CD14-positive monocyte (primary cell): Measurements from ENCODE around the gene PRKG2. TPM values are rescaled to one million over a fixed set of nuclear protein-coding genes. Genes with fewer than 3 reads are reported as not detected.

Experiments used
- DNase-seq, 3 donors: peaks; one replicate each; pipeline ENCODE4 v3.0.0-alpha.2; 2011 to 2022
- H2AFZ ChIP-seq: 2 replicates; pipeline ENCODE4 v1.6.0; 2012; ENCODE audit warnings: mild to moderate bottlenecking, low read depth, low read length, inconsistent platforms; ENCODE audit not compliant: insufficient read depth, poor library complexity, severe bottlenecking
- H3K27ac ChIP-seq, 2 donors: 1 replicate in 1 of 2; 2 replicates in 1 of 2; pipeline ENCODE4 v1.5.1; 2012 to 2013; ENCODE audit warnings: low read length in 2 of 2, control low read depth in 1 of 2, inconsistent platforms in 1 of 2, low read depth in 1 of 2, mild to moderate bottlenecking in 1 of 2
- H3K27me3 ChIP-seq, 2 donors: one replicate each; pipeline versions ENCODE4 v1.6.0 to v1.6.1; 2011 to 2013; ENCODE audit warnings: low read length in 2 of 2; ENCODE audit not compliant: control insufficient read depth in 2 of 2, insufficient read depth in 2 of 2
- H3K36me3 ChIP-seq, 2 donors: replicated peaks in 1 of 2; 1 replicate in 1 of 2; 2 replicates in 1 of 2; pipeline versions ENCODE4 v1.5.1 to v1.6.1; 2012 to 2013; ENCODE audit warnings: low read length in 2 of 2, control low read depth in 1 of 2, inconsistent platforms in 1 of 2, mild to moderate bottlenecking in 1 of 2; ENCODE audit not compliant: insufficient read depth in 2 of 2, control insufficient read depth in 1 of 2
- H3K4me1 ChIP-seq, 2 donors: 1 replicate in 1 of 2; 2 replicates in 1 of 2; pipeline versions ENCODE4 v1.5.1 to v1.6.1; 2012 to 2013; ENCODE audit warnings: low read length in 2 of 2, control low read depth in 1 of 2, inconsistent platforms in 1 of 2, mild to moderate bottlenecking in 1 of 2, moderate library complexity in 1 of 2; ENCODE audit not compliant: insufficient read depth in 2 of 2, control insufficient read depth in 1 of 2
- H3K4me2 ChIP-seq: replicated peaks from 2 replicates; pipeline ENCODE3; 2012; ENCODE audit warnings: low read length, moderate library complexity, mild to moderate bottlenecking; ENCODE audit not compliant: poor library complexity, severe bottlenecking; ENCODE audit errors: extremely low read depth
- H3K4me3 ChIP-seq, 3 experiments: fragments of 200-600 bp in 1 of 3; sonication (generic) in 1 of 3; replicated peaks in 1 of 3; 1 replicate in 2 of 3; 2 replicates in 1 of 3; pipeline ENCODE4 v1.5.1; 2011 to 2013; ENCODE audit warnings: low read length in 3 of 3, mild to moderate bottlenecking in 3 of 3, control low read depth in 2 of 3, low read depth in 2 of 3, inconsistent platforms in 1 of 3, moderate library complexity in 1 of 3
- H3K79me2 ChIP-seq: 2 replicates; pipeline ENCODE4 v1.6.0; 2012; ENCODE audit warnings: mild to moderate bottlenecking, control low read depth, inconsistent platforms, low read length, moderate library complexity; ENCODE audit not compliant: insufficient read depth
- H3K9ac ChIP-seq: 2 replicates; pipeline ENCODE4 v1.6.0; 2017; ENCODE audit warnings: low read length, mild to moderate bottlenecking; ENCODE audit not compliant: insufficient read depth, poor library complexity, severe bottlenecking
- H3K9me3 ChIP-seq, 2 donors: replicated peaks in 1 of 2; 1 replicate in 1 of 2; 2 replicates in 1 of 2; pipeline versions ENCODE4 v1.5.1 to v1.6.1; 2012 to 2013; ENCODE audit warnings: low read length in 2 of 2, control low read depth in 1 of 2; ENCODE audit not compliant: control insufficient read depth in 1 of 2, insufficient read depth in 1 of 2
- H4K20me1 ChIP-seq: 2 replicates; pipeline ENCODE4 v1.6.0; 2012; ENCODE audit warnings: mild to moderate bottlenecking, low read length, control low read depth, moderate library complexity; ENCODE audit not compliant: insufficient read depth
- H3K27ac Mint-ChIP-seq, 7 donors: one replicate each; pipeline ENCODE4 v1.8.0; 2020; ENCODE audit warnings: mild to moderate bottlenecking in 7 of 7, mixed read lengths in 7 of 7, moderate library complexity in 6 of 7, inconsistent platforms in 2 of 7
- H3K27me3 Mint-ChIP-seq, 3 donors: one replicate each; pipeline ENCODE4 v1.8.0; 2021 to 2022; ENCODE audit warnings: low read depth in 3 of 3, mild to moderate bottlenecking in 3 of 3, mixed read lengths in 3 of 3, moderate library complexity in 3 of 3, inconsistent platforms in 1 of 3
- H3K36me3 Mint-ChIP-seq, 2 donors: one replicate each; pipeline ENCODE4 v1.8.0; 2020; ENCODE audit warnings: mixed read lengths in 2 of 2, inconsistent platforms in 1 of 2, mild to moderate bottlenecking in 1 of 2
- H3K4me1 Mint-ChIP-seq: one replicate; pipeline ENCODE4 v1.8.0; 2020; ENCODE audit warnings: mild to moderate bottlenecking, mixed read lengths
- H3K4me3 Mint-ChIP-seq, 2 donors: one replicate each; pipeline ENCODE4 v1.8.0; 2020; ENCODE audit warnings: mild to moderate bottlenecking in 2 of 2, mixed read lengths in 2 of 2, moderate library complexity in 1 of 2
- H3K9me3 Mint-ChIP-seq, 7 donors: one replicate each; pipeline ENCODE4 v1.8.0; 2020 to 2022; ENCODE audit warnings: mixed read lengths in 7 of 7, mild to moderate bottlenecking in 6 of 7, moderate library complexity in 6 of 7, inconsistent platforms in 2 of 7
- CTCF ChIP-seq: fragments of 200-600 bp; IDR thresholded peaks from one replicate; pipeline ENCODE4 v1.8.0; 2022; ENCODE audit warnings: antibody characterized with exemption, mild to moderate bottlenecking
- WGBS: methylation state at CpG from one replicate; pipeline ENCODE4 v1.1.5; 2013; ENCODE audit warnings: missing lambda C conversion rate; ENCODE audit not compliant: insufficient coverage; 5-methylcytosine and 5-hydroxymethylcytosine counted together
- intact Hi-C, 2 donors: fragments of 100-400 bp; cut with micrococcal nuclease; formaldehyde crosslinking; loops; one replicate each; pipeline versions ENCODE4 v1.15.0 to v1.15.1; 2023
- polyA plus RNA-seq, 3 donors: library from polyadenylated mRNA; depleted of rRNA in 1 of 3; unstranded in 2 of 3; stranded (reverse) in 1 of 3; fragments of 300-500 nt in 2 of 3; fragments of >200 nt in 1 of 3; fragmentation: Illumina TruSeq in 2 of 3; gene quantifications; 1 replicate in 2 of 3; 2 replicates in 1 of 3; pipeline ENCODE4 v1.2.3, GENCODE V29; 2012 to 2021

PRKG2 gene
- polyA plus RNA-seq, 3 donors: 0.10 TPM; not detected in 2

GRCh38 chr4:81218206-81218605 lies 3.2 kb upstream of the PRKG2 start:
- peaks cover 0 to 9% of the 10 kb centered on the region in 2 donors for H3K9me3 ChIP-seq
- H3K36me3 Mint-ChIP-seq: no peaks in the 10 kb centered on the region

GRCh38 chr4:81217779-81218178 lies 2.8 kb upstream of the PRKG2 start:
- H3K9me3 Mint-ChIP-seq: peaks cover 2 to 13% (median 5%) of the 10 kb centered on the region in 7 donors
- peaks cover 40 to 45% of the 10 kb centered on the region in 2 donors for H3K27me3 ChIP-seq
- no peak for TF ChIP-seq CTCF
- H3K27ac ChIP-seq: no peak overlapping the region
- no peak overlapping the region for H3K4me3 Mint-ChIP-seq
- H3K27ac Mint-ChIP-seq: no peak overlapping the region
- no peak for DNase-seq
- H3K79me2 ChIP-seq: no peaks in the 10 kb centered on the region
- peaks cover 0 to 9% of the 10 kb centered on the region in 2 donors for H3K9me3 ChIP-seq
- H2AFZ ChIP-seq: no peak overlapping the region
- WGBS: no CpG with 5 or more reads among the region's 3 CpGs
- peaks cover 0 to 7% of the 10 kb centered on the region in 2 donors for H3K4me1 ChIP-seq
- no peak overlapping the region for H3K9ac ChIP-seq
- no peak overlapping the region for H3K4me2 ChIP-seq
- no peak overlapping the region for H3K4me3 ChIP-seq
- H3K4me1 Mint-ChIP-seq: peaks cover 11% of the 10 kb centered on the region
- intact Hi-C loops: no loop called here
- no peaks in the 10 kb centered on the region for H4K20me1 ChIP-seq
- H3K36me3 ChIP-seq: no peaks in the 10 kb centered on the region
- H3K36me3 Mint-ChIP-seq: no peaks in the 10 kb centered on the region
- peaks cover 13 to 31% (median 20%) of the 10 kb centered on the region in 3 donors for H3K27me3 Mint-ChIP-seq

More at GRCh38 chr4:81218206-81218605, 3.2 kb upstream of the PRKG2 start:
- H3K4me3 ChIP-seq: no peak overlapping the region
- Mint-ChIP-seq H3K9me3 (peaks cover 2 to 13% (median 5%) of the 10 kb centered on the region in 7 donors), H3K27ac (no peak overlapping the region), H3K4me3 (no peak overlapping the region), H3K27me3 (peaks cover 13 to 31% (median 20%) of the 10 kb centered on the region in 3 donors), H3K4me1 (peaks cover 11% of the 10 kb centered on the region)
- H3K4me1 ChIP-seq: peaks cover 0 to 7% of the 10 kb centered on the region in 2 donors
- intact Hi-C loops: no loop called here
- H3K9ac ChIP-seq: no peak overlapping the region
- TF ChIP-seq CTCF: no peak
- H2AFZ ChIP-seq: no peak overlapping the region
- no peak overlapping the region for H3K4me2 ChIP-seq
- WGBS: 89% methylated on average over 1 of the region's 1 CpG
- no peak for DNase-seq
- no peaks in the 10 kb centered on the region for H3K36me3 ChIP-seq
- no peak overlapping the region for H3K27ac ChIP-seq
- H4K20me1 ChIP-seq: no peaks in the 10 kb centered on the region
- no peaks in the 10 kb centered on the region for H3K79me2 ChIP-seq
- peaks cover 35 to 41% of the 10 kb centered on the region in 2 donors for H3K27me3 ChIP-seq
